HCT116 (cell line): ENCODE data around the gene PKIB. TPM values are rescaled to one million over a fixed set of nuclear protein-coding genes. Genes with fewer than 3 reads are reported as not detected.

Experiments
- ATAC-seq: fragments of 200-7000 bp; cut with Tn5 transposase; 2 replicates; pipeline ENCODE4 v1.9.1; 2020; ENCODE audit warnings: mild to moderate bottlenecking, moderate library complexity
- BruUV-seq: library from RNA; stranded (reverse); fragments of 400-500 nt; replicated peaks from 2 replicates; lab custom pipeline; 2021; lab: Mats Ljungman, UMichigan
- CTCF ChIA-PET: fragments of 300-600 bp; sonication (Branson Sonifier 250); formaldehyde crosslinking; loops from one replicate; lab custom pipeline; 2021; ENCODE audit warnings: antibody characterized with exemption; lab: Charles Lee
- POLR2A ChIA-PET: fragments of 300-600, 350-600 bp; sonication (Branson Sonifier 250); formaldehyde crosslinking; loops from one replicate; lab custom pipeline; 2021; ENCODE audit warnings: antibody characterized with exemption; lab: Charles Lee
- RAD21 ChIA-PET, 2 experiments: fragments of 300-600 bp; sonication (Branson Sonifier 250); formaldehyde crosslinking; loops; one replicate each; lab custom pipeline; 2023; ENCODE audit warnings: low total read pairs in 2 of 2; ENCODE audit not compliant: uncharacterized antibody in 2 of 2, unreplicated experiment in 2 of 2, low non-redundant PET in 1 of 2; lab: Charles Lee
- DNase-seq: peaks from one replicate; pipeline ENCODE4 v3.0.0-alpha.2; 2010; ENCODE audit warnings: low read depth, low spot score
- H2AFZ ChIP-seq: fragments of 200-600 bp; shearing (Covaris generic), sonication (generic); 2 replicates; pipeline ENCODE4 v1.6.1; 2017; ENCODE audit warnings: low read depth, mixed run types, mixed read lengths, antibody characterized with exemption, low read length; ENCODE audit not compliant: poor library complexity, severe bottlenecking
- H3K27ac ChIP-seq: 2 replicates; pipeline ENCODE4 v1.5.1; 2012; ENCODE audit warnings: low read depth, low read length
- H3K27me3 ChIP-seq: fragments of 200-600 bp; sonication (generic); 2 replicates; pipeline ENCODE4 v1.6.1; 2016; ENCODE audit warnings: mixed run types, low read length, mixed read lengths; ENCODE audit not compliant: insufficient read depth
- H3K36me3 ChIP-seq, 2 experiments: fragments of 200-500 bp in 1 of 2; fragments of 200-600 bp in 1 of 2; sonication (Bioruptor generic) in 1 of 2; sonication (generic) in 1 of 2; 2 replicates each; pipeline versions ENCODE4 v1.5.1 to v1.6.1; 2014 to 2016; ENCODE audit warnings: low read length in 2 of 2, inconsistent platforms in 1 of 2, mixed read lengths in 1 of 2, mixed run types in 1 of 2; ENCODE audit not compliant: insufficient read depth in 2 of 2, control insufficient read depth in 1 of 2
- H3K4me1 ChIP-seq, 2 experiments: fragments of 200-600 bp in 1 of 2; sonication (generic) in 1 of 2; 2 replicates each; pipeline versions ENCODE4 v1.5.1 to v1.6.1; 2012 to 2017; ENCODE audit warnings: low read length in 2 of 2, inconsistent platforms in 1 of 2, mild to moderate bottlenecking in 1 of 2, mixed read lengths in 1 of 2, mixed run types in 1 of 2, moderate library complexity in 1 of 2; ENCODE audit not compliant: insufficient read depth in 2 of 2, control insufficient read depth in 1 of 2
- H3K4me2 ChIP-seq: fragments of 200-600 bp; sonication (generic); 2 replicates; pipeline ENCODE4 v1.6.1; 2017; ENCODE audit warnings: mixed run types, low read length, mixed read lengths
- H3K4me3 ChIP-seq, 2 experiments: fragments of 200-600 bp in 1 of 2; sonication (generic) in 1 of 2; replicated peaks in 1 of 2; 2 replicates each; pipeline ENCODE4 v1.5.1; 2011 to 2016; ENCODE audit warnings: low read length in 2 of 2, control low read depth in 1 of 2, low read depth in 1 of 2, mild to moderate bottlenecking in 1 of 2, mixed read lengths in 1 of 2, mixed run types in 1 of 2
- H3K79me2 ChIP-seq: fragments of 200-600 bp; sonication (generic); 2 replicates; pipeline ENCODE4 v1.6.1; 2017; ENCODE audit warnings: mild to moderate bottlenecking, mixed run types, low read length, moderate library complexity, mixed read lengths; ENCODE audit not compliant: insufficient read depth
- H3K9ac ChIP-seq: fragments of 200-600 bp; sonication (generic); 2 replicates; pipeline ENCODE4 v1.6.1; 2016; ENCODE audit warnings: low read length, mixed read lengths
- H3K9me2 ChIP-seq: fragments of 200-600 bp; sonication (generic), shearing (Covaris generic); 2 replicates; pipeline ENCODE4 v1.6.1; 2017; ENCODE audit warnings: mixed run types, mild to moderate bottlenecking, moderate library complexity; ENCODE audit not compliant: insufficient read depth
- H3K9me3 ChIP-seq, 2 experiments: fragments of 200-500 bp in 1 of 2; fragments of 200-600 bp in 1 of 2; sonication (Bioruptor generic) in 1 of 2; sonication (generic) in 1 of 2; 2 replicates each; pipeline ENCODE4 v1.6.1; 2014 to 2017; ENCODE audit warnings: low read length in 2 of 2, mixed read lengths in 2 of 2, inconsistent platforms in 1 of 2, low read depth in 1 of 2, mild to moderate bottlenecking in 1 of 2, mixed run types in 1 of 2, moderate library complexity in 1 of 2; ENCODE audit not compliant: control insufficient read depth in 1 of 2, insufficient read depth in 1 of 2
- H4K20me1 ChIP-seq: fragments of 200-600 bp; sonication (generic), shearing (Covaris generic); 2 replicates; pipeline ENCODE4 v1.6.1; 2017; ENCODE audit warnings: mixed run types, mild to moderate bottlenecking, moderate library complexity; ENCODE audit not compliant: insufficient read depth
- CEBPB ChIP-seq: IDR thresholded peaks from 2 replicates; pipeline ENCODE4 v1.6.1; 2012; ENCODE audit warnings: low read depth
- EGR1 ChIP-seq: IDR thresholded peaks from 2 replicates; pipeline ENCODE4 v1.6.1; 2012; ENCODE audit warnings: low read depth
- EZH2 ChIP-seq: fragments of 200-600 bp; sonication (generic); IDR thresholded peaks from 2 replicates; pipeline ENCODE4 v1.6.1; 2017; ENCODE audit warnings: antibody characterized with exemption, mixed run types
- EZH2phosphoT487 ChIP-seq: fragments of 200-600 bp; IDR thresholded peaks from 2 replicates; pipeline ENCODE4 v1.6.1; 2018; ENCODE audit warnings: antibody characterized with exemption, borderline replicate concordance
- FOSL1 ChIP-seq: IDR thresholded peaks from 2 replicates; pipeline ENCODE4 v1.6.1; 2012; ENCODE audit warnings: low read depth
- POLR2A ChIP-seq: IDR thresholded peaks from 2 replicates; pipeline ENCODE4 v1.7.0; 2011; ENCODE audit warnings: borderline replicate concordance; ENCODE audit not compliant: insufficient read depth, insufficient read length; ENCODE audit errors: extremely low read depth
- POLR2AphosphoS5 ChIP-seq: IDR thresholded peaks from 2 replicates; pipeline ENCODE4 v1.6.1; 2011; ENCODE audit warnings: mild to moderate bottlenecking, low read depth, low read length, moderate library complexity
- SP1 ChIP-seq: IDR thresholded peaks from 2 replicates; pipeline ENCODE4 v1.6.1; 2012; ENCODE audit warnings: low read depth
- SRF ChIP-seq: IDR thresholded peaks from 2 replicates; pipeline ENCODE4 v1.6.1; 2012; ENCODE audit warnings: low read depth
- TCF7L2 ChIP-seq: IDR thresholded peaks from 2 replicates; pipeline ENCODE4 v1.7.0; 2011; ENCODE audit warnings: borderline replicate concordance, inconsistent platforms; ENCODE audit not compliant: insufficient read depth, insufficient read length; ENCODE audit errors: extremely low read depth
- YY1 ChIP-seq: IDR thresholded peaks from 2 replicates; pipeline ENCODE4 v1.6.1; 2011; ENCODE audit warnings: low read length, low read depth, moderate library complexity, mild to moderate bottlenecking; ENCODE audit not compliant: insufficient replicate concordance; ENCODE audit errors: extremely low read depth
- ZFX ChIP-seq: fragments of 450-650 bp; IDR thresholded peaks from 2 replicates; pipeline ENCODE4 v1.6.1; 2017
- ZNF274 ChIP-seq: fragments of 200-500 bp; sonication (Bioruptor generic); IDR thresholded peaks from 2 replicates; pipeline ENCODE4 v1.6.1; 2014; ENCODE audit warnings: mild to moderate bottlenecking, low read depth, low read length, inconsistent platforms
- intact Hi-C: fragments of 100-400 bp; cut with micrococcal nuclease; formaldehyde crosslinking; loops from 2 replicates; pipeline ENCODE4 v1.10.0; 2022
- total RNA-seq: library from RNA; stranded (reverse); gene quantifications from one replicate; pipeline ENCODE4 v1.2.1, GENCODE V29; 2021; ENCODE audit not compliant: unreplicated experiment
- TF ChIP-seq, protein P1 (sequence below), 3 experiments: fragments of 200-600 bp in 1 of 3; sonication (generic) in 1 of 3; IDR thresholded peaks in 2 of 3; conservative IDR thresholded peaks in 1 of 3; 2 replicates each; pipeline ENCODE4 v1.5.1; 2012 to 2017; ENCODE audit warnings: low read depth in 2 of 3, low read length in 2 of 3, antibody characterized with exemption in 1 of 3, borderline replicate concordance in 1 of 3, control low read depth in 1 of 3, mild to moderate bottlenecking in 1 of 3, mixed read lengths in 1 of 3, mixed run types in 1 of 3, moderate library complexity in 1 of 3; ENCODE audit not compliant: insufficient read depth in 1 of 3
- TF ChIP-seq, protein P2 (sequence below): IDR thresholded peaks from 2 replicates; pipeline ENCODE4 v1.6.1; 2012

Gene PKIB
- total RNA-seq, 1 experiment from 2014 or later = 24.0 TPM

- intact Hi-C loops = no loop called here
- no peaks in the 10 kb centered on the region for H3K27me3 ChIP-seq
- TF ChIP-seq YY1 (no peak), ZFX (no peak), FOSL1 (no peak), CEBPB (no peak), EZH2phosphoT487 (no peak), POLR2AphosphoS5 (no peak), EGR1 (no peak), POLR2A (no peak), SRF (no peak), SP1 (no peak), TCF7L2 (no peak), ZNF274 (no peak), EZH2 (no peak)
- TF ChIP-seq, protein P1, sequence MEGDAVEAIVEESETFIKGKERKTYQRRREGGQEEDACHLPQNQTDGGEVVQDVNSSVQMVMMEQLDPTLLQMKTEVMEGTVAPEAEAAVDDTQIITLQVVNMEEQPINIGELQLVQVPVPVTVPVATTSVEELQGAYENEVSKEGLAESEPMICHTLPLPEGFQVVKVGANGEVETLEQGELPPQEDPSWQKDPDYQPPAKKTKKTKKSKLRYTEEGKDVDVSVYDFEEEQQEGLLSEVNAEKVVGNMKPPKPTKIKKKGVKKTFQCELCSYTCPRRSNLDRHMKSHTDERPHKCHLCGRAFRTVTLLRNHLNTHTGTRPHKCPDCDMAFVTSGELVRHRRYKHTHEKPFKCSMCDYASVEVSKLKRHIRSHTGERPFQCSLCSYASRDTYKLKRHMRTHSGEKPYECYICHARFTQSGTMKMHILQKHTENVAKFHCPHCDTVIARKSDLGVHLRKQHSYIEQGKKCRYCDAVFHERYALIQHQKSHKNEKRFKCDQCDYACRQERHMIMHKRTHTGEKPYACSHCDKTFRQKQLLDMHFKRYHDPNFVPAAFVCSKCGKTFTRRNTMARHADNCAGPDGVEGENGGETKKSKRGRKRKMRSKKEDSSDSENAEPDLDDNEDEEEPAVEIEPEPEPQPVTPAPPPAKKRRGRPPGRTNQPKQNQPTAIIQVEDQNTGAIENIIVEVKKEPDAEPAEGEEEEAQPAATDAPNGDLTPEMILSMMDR (IDR thresholded peaks at IDR 0.05 in 2 of 3, conservative IDR thresholded peaks at IDR 0.05 in 1 of 3; ENCODE audit: borderline replicate concordance in 1 of 3, insufficient read depth in 1 of 3, low read depth in 2 of 3, low read length in 2 of 3) = no peak
- TF ChIP-seq, protein P2, sequence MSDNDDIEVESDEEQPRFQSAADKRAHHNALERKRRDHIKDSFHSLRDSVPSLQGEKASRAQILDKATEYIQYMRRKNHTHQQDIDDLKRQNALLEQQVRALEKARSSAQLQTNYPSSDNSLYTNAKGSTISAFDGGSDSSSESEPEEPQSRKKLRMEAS = no peak
- TF ChIP-seq, all 23 proteins: peak for 0
- no peaks in the 10 kb centered on the region for H3K9me2 ChIP-seq
- DNase-seq (no peak), ATAC-seq (no peak)
- H3K4me1 ChIP-seq = peaks cover 26 to 45% of the 10 kb centered on the region in 2 experiments
- POLR2A ChIA-PET = no interaction called here
- no peaks in the 10 kb centered on the region for H3K79me2 ChIP-seq
- H3K9me3 ChIP-seq = no peaks in the 10 kb centered on the region
- H3K4me3 ChIP-seq = no peak overlapping the region
- no peak overlapping the region for H3K4me2 ChIP-seq
- no peak overlapping the region for H2AFZ ChIP-seq
- H3K27ac ChIP-seq = no peak overlapping the region
- RAD21 ChIA-PET = no interaction called here
- H3K36me3 ChIP-seq = no peaks in the 10 kb centered on the region
- no TSS peak for BruUV-seq
- no peak overlapping the region for H3K9ac ChIP-seq
- CTCF ChIA-PET = no interaction called here
- H4K20me1 ChIP-seq = no peaks in the 10 kb centered on the region
These were observed 40.2 kb downstream of the PKIB start for GRCh38 chr6:122650403-122650802.
